Globus pallidus (tissue), 1 donor: ENCODE data around the gene CHRNB1.
A peak's percentile ranks its signal among the peaks of the same experiment; 100 is the strongest.

ENCODE experiments used
- DNase-seq: peaks from one replicate; pipeline ENCODE4 v3.0.0-alpha.2; 2015; ENCODE audit warnings: low spot score

The CHRNB1 gene

GRCh38 chr17:7437950-7438614 is 6.8 kb upstream of the CHRNB1 start:
- DNase-seq = peak; percentile 59

- no peak for DNase-seq
These were observed 6.0 kb upstream of the CHRNB1 start for GRCh38 chr17:7438656-7439460.

GRCh38 chr17:7439462-7440112 is 5.3 kb upstream of the CHRNB1 start, which contains the start of gene FGF11:
Gene FGF11 (plus strand): TSS chr17:7439512. CDS start chr17:7439621, 109 bp downstream.
- DNase-seq = no peak

- no peak for DNase-seq
These were observed 4.6 kb upstream of the CHRNB1 start for GRCh38 chr17:7440113-7440833.

- no peak for DNase-seq
These were observed 4.0 kb upstream of the CHRNB1 start for GRCh38 chr17:7440834-7441195.

- DNase-seq = no peak
These were observed 3.6 kb upstream of the CHRNB1 start for GRCh38 chr17:7441266-7441665.

GRCh38 chr17:7442142-7442541 is 2.7 kb upstream of the CHRNB1 start:
- no peak for DNase-seq

- no peak for DNase-seq
These were observed 1.1 kb upstream of the CHRNB1 start for GRCh38 chr17:7443499-7444485.

GRCh38 chr17:7445619-7445968 is 733 bp downstream of the CHRNB1 start:
- no peak for DNase-seq

- no peak for DNase-seq
These were observed 3.6 kb downstream of the CHRNB1 start for GRCh38 chr17:7448461-7448860.

GRCh38 chr17:7459961-7460545 is 15.2 kb downstream of the CHRNB1 start:
- DNase-seq = no peak

- DNase-seq = no peak
These were observed 16.2 kb downstream of the CHRNB1 start for GRCh38 chr17:7460850-7461660.

GRCh38 chr17:7462474-7463371 is 17.9 kb downstream of the CHRNB1 start:
- no peak for DNase-seq

GRCh38 chr17:7463372-7463846 is 18.5 kb downstream of the CHRNB1 start:
- DNase-seq = no peak

GRCh38 chr17:7464081-7464480 is 19.2 kb downstream of the CHRNB1 start:
- DNase-seq = no peak

GRCh38 chr17:7465597-7466275 is 20.9 kb downstream of the CHRNB1 start:
- DNase-seq = no peak

GRCh38 chr17:7466318-7466638 is 21.4 kb downstream of the CHRNB1 start:
- DNase-seq = no peak

- peak; percentile 33 for DNase-seq
These were observed 21.9 kb downstream of the CHRNB1 start for GRCh38 chr17:7466639-7467341.
